Mesodermal cell (in vitro differentiated cells): ENCODE data around the gene TCEAL1.

Source experiments
- H3K27ac ChIP-seq: 2 replicates; pipeline ENCODE4 v1.7.0; 2013; ENCODE audit warnings: mild to moderate bottlenecking, low read depth, low read length, moderate library complexity; ENCODE audit not compliant: severe bottlenecking
- H3K36me3 ChIP-seq: 2 replicates; pipeline ENCODE4 v1.7.1; 2013; ENCODE audit warnings: mild to moderate bottlenecking, low read length, moderate library complexity; ENCODE audit not compliant: control insufficient read depth, insufficient read depth
- H3K4me1 ChIP-seq: one replicate; pipeline ENCODE4 v1.7.1; 2013; ENCODE audit warnings: mild to moderate bottlenecking, low read length; ENCODE audit not compliant: insufficient read depth, control insufficient read depth, poor library complexity, severe bottlenecking
- H3K4me3 ChIP-seq: 2 replicates; pipeline ENCODE4 v1.7.0; 2013; ENCODE audit warnings: low read length, control low read depth, mild to moderate bottlenecking; ENCODE audit not compliant: insufficient read depth, poor library complexity, severe bottlenecking; ENCODE audit errors: extremely low read depth
- H3K9me3 ChIP-seq: 2 replicates; pipeline ENCODE4 v1.7.1; 2013; ENCODE audit warnings: mild to moderate bottlenecking, low read length, moderate library complexity; ENCODE audit not compliant: control insufficient read depth
- WGBS, 2 experiments: methylation state at CpG; one replicate each; pipeline ENCODE4 v1.1.5; 2013; ENCODE audit warnings: missing lambda C conversion rate in 2 of 2; ENCODE audit not compliant: insufficient coverage in 2 of 2; 5-methylcytosine and 5-hydroxymethylcytosine counted together

The TCEAL1 gene

GRCh38 chrX:103610282-103610681, 18.5 kb upstream of the TCEAL1 start:
- H3K27ac ChIP-seq: no peak overlapping the region
- no peak overlapping the region for H3K4me3 ChIP-seq
- no peaks in the 10 kb centered on the region for H3K36me3 ChIP-seq
- no CpG with 5 or more reads among the region's 1 CpG for WGBS, 2 experiments
- H3K9me3 ChIP-seq: no peaks in the 10 kb centered on the region
- no peaks in the 10 kb centered on the region for H3K4me1 ChIP-seq

DNA sequence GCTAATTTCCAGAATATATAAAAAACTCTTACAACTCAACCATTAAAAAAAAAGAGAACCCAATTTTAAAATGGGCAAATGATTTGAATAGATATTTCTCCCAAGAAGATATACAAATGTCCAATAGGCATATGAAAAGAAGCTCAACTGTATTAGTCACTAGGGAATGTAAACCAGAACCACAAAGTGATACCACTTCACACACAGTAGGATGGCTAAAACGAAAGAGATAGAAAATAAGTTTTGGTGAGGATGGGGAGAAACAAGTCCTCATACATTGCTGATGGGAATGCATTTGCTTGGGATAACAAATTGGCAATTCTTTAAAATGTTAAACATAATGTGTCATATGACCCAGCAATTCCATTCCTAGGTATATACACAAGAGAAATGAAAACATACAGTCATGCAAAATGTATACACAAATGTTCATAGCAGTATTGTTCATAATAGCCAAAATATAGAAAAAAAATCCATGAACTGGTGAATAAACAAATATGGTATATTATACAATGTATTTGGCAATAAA, 15.3 kb upstream of the TCEAL1 start:
- Histone ChIP-seq H3K9me3 (no peaks in the 10 kb centered on the region), H3K36me3 (no peaks in the 10 kb centered on the region), H3K4me1 (no peaks in the 10 kb centered on the region), H3K27ac (no peak overlapping the region), H3K4me3 (no peak overlapping the region)
- no CpG with 5 or more reads among the region's 1 CpG for WGBS, 2 experiments

- H3K9me3 ChIP-seq: no peaks in the 10 kb centered on the region
- no peaks in the 10 kb centered on the region for H3K4me1 ChIP-seq
- no peak overlapping the region for H3K4me3 ChIP-seq
- no peak overlapping the region for H3K27ac ChIP-seq
- no CpG with 5 or more reads among the region's 1 CpG for WGBS, 2 experiments
- H3K36me3 ChIP-seq: no peaks in the 10 kb centered on the region
Observed at GRCh38 chrX:103614999-103615398, 13.8 kb upstream of the TCEAL1 start.

GRCh38 chrX:103615781-103616371, 12.9 kb upstream of the TCEAL1 start:
- H3K9me3 ChIP-seq: no peaks in the 10 kb centered on the region
- no peak overlapping the region for H3K4me3 ChIP-seq
- no peaks in the 10 kb centered on the region for H3K4me1 ChIP-seq
- H3K36me3 ChIP-seq: no peaks in the 10 kb centered on the region
- H3K27ac ChIP-seq: no peak overlapping the region

DNA sequence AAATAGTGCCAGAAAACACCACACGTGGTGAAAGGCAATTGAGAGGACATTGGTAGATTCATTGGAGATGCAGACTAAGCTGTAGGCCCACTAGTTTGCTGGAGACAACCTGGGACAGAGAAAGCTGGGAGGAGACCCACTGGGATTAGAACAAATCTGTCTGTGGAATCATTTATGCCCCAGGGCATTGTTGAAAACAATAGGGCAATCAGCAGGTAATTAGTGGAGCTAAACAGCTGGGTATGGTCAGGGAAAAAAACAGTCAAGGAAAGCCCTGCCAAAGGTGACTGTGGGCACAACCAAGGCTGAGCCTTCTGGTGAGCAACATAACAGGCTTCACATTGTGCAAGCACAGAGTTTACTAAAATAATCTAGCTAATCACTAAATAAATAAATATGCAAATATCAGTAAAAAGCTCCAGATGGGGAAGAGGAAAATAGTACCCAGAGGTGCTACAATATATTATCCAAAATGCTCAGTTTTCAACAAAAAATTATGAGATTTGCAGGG, 12.0 kb upstream of the TCEAL1 start:
- H3K4me1 ChIP-seq: no peaks in the 10 kb centered on the region
- H3K36me3 ChIP-seq: no peaks in the 10 kb centered on the region
- no peak overlapping the region for H3K27ac ChIP-seq
- WGBS, 2 experiments: no CpG with 5 or more reads among the region's 1 CpG
- H3K4me3 ChIP-seq: no peak overlapping the region
- no peaks in the 10 kb centered on the region for H3K9me3 ChIP-seq

DNA sequence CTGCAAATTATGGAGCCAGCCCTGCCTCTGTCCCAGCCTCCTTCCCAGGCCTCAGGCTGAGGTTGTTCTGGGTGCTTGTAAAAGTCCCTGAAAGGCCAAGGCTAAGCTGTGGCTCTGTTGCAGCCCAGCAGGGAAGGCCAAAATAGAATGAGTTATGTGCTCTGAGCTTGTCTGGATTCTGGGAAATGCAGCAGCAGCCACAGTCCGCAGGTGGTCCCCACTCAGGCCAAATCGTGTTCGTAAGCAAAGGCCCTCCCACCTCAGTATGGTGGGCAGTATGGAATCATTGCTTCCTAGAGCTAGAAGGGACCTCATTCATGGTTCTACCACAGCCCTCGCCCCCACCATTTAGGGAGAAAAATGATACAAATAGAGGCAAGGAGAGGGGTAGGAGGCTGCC, 4.7 kb upstream of the TCEAL1 start:
- no peak overlapping the region for H3K27ac ChIP-seq
- no peaks in the 10 kb centered on the region for H3K9me3 ChIP-seq
- no peak overlapping the region for H3K4me3 ChIP-seq
- H3K4me1 ChIP-seq: no peaks in the 10 kb centered on the region
- no CpG with 5 or more reads among the region's 4 CpGs for WGBS, 2 experiments
- H3K36me3 ChIP-seq: no peaks in the 10 kb centered on the region

- no peak overlapping the region for H3K27ac ChIP-seq
- H3K9me3 ChIP-seq: no peaks in the 10 kb centered on the region
- H3K4me3 ChIP-seq: no peak overlapping the region
- H3K4me1 ChIP-seq: no peaks in the 10 kb centered on the region
- no peaks in the 10 kb centered on the region for H3K36me3 ChIP-seq
Observed at GRCh38 chrX:103626855-103627254, 1.9 kb upstream of the TCEAL1 start.

DNA sequence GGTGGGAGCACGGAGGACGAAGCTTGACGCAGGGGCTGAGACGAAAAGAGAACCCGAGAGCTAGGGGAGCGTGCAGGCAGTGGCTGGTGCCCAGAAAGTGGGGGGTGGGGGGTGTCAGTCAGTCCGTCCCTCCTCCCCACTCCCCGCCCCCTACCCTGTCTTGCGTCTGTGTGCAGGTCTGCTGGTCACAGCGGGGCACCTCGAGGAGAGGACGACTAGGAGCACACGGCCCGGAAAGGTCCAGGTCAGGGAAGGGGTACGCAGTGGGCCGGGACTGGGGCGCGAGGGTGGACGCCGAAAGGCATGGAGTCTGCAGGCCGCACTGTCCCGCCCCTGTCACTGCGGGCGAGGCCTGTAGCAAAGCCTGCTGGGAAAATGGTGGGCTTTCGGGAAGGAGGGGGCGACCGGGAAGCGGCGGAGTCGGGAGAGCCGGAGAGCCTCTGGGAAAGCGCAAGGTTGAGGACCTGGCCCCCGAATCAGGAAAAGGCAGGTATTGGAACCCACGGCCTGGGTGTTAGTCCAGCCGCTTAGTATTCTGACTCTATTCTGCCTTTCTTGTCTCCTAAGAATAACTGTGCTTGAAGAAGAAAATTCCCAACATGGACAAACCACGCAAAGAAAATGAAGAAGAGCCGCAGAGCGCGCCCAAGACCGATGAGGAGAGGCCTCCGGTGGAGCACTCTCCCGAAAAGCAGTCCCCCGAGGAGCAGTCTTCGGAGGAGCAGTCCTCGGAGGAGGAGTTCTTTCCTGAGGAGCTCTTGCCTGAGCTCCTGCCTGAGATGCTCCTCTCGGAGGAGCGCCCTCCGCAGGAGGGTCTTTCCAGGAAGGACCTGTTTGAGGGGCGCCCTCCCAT, 769 bp downstream of the TCEAL1 start:
- Histone ChIP-seq H3K36me3 (no peaks in the 10 kb centered on the region), H3K27ac (peak overlapping the region; percentile 62), H3K4me1 (no peaks in the 10 kb centered on the region), H3K9me3 (no peaks in the 10 kb centered on the region), H3K4me3 (peak overlapping the region; percentile 67)
- 0 to 2% methylated on average over 3 to 10 of the region's 49 CpGs for WGBS, 2 experiments

DNA sequence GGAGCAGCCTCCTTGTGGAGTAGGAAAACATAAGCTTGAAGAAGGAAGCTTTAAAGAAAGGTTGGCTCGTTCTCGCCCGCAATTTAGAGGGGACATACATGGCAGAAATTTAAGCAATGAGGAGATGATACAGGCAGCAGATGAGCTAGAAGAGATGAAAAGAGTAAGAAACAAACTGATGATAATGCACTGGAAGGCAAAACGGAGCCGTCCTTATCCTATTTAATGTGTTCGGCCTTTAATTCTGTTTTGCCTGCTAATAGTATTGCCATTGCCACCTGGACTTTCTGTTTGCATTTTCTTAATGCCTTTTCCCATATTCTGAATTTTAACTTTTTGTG, 1.4 kb downstream of the TCEAL1 start:
- no peaks in the 10 kb centered on the region for H3K4me1 ChIP-seq
- peak overlapping the region; percentile 62 for H3K27ac ChIP-seq
- H3K36me3 ChIP-seq: no peaks in the 10 kb centered on the region
- H3K4me3 ChIP-seq: peak overlapping the region; percentile 67
- no peaks in the 10 kb centered on the region for H3K9me3 ChIP-seq
- WGBS, 2 experiments: 0 to 35% methylated on average over 3 to 6 of the region's 6 CpGs

DNA sequence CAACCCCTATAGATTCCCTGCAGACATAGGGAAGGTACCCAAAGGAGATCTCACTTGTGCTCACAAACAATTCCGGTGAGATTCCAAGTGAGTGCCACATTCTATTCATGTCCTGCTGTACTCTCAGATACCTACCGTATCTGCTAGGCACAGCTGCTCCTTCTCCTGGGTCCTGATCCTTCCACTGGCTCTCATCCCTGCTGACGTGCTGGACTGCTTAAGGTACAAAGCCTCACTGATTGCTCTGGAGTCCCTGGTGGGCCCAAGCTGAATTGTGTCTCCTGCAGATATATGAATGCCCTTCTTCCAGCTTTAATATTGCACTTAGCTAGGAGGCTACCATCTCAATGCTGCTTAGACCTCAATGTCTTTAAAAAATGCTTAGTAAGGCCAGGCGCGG, 2.4 kb downstream of the TCEAL1 start:
- Histone ChIP-seq H3K4me1 (no peaks in the 10 kb centered on the region), H3K36me3 (no peaks in the 10 kb centered on the region), H3K9me3 (no peaks in the 10 kb centered on the region), H3K4me3 (no peak overlapping the region), H3K27ac (no peak overlapping the region)
- WGBS, 2 experiments: 100% methylated on average over 1 to 5 of the region's 5 CpGs

DNA sequence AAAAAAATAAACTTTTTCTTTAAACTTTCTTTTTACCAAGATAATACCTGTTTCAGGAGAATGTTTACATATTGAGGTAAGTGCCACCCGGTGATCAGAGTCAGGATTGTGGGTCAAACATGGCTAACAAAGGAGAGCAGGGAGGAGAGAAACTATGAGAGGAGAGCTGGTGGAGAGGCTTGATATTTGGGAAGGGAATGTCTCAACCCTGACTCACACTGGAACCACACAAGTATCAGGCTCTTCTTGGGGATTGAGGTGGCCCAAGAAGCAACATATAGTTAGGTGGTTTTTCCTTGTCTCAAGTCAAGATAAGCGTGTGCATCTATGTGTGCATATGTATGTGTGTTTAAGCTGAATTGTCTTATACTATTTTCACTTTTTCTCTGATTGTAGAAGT, 6.7 kb downstream of the TCEAL1 start:
- Histone ChIP-seq H3K27ac (no peak overlapping the region), H3K4me3 (no peak overlapping the region)
- WGBS, 2 experiments: no CpG with 5 or more reads among the region's 2 CpGs

More for the DNA sequence above, 6.7 kb downstream of the TCEAL1 start:
- H3K4me1 ChIP-seq: peaks cover 10% of the 10 kb centered on the region
- H3K9me3 ChIP-seq: no peaks in the 10 kb centered on the region
- no peaks in the 10 kb centered on the region for H3K36me3 ChIP-seq
